ENCODE data around the gene TCF25.
"Not testable (repeated sequence)": the region's sequence is repeated elsewhere in the genome, so short reads cannot be mapped to it uniquely, and the experiment has no call there.

Gene TCF25

DNA sequence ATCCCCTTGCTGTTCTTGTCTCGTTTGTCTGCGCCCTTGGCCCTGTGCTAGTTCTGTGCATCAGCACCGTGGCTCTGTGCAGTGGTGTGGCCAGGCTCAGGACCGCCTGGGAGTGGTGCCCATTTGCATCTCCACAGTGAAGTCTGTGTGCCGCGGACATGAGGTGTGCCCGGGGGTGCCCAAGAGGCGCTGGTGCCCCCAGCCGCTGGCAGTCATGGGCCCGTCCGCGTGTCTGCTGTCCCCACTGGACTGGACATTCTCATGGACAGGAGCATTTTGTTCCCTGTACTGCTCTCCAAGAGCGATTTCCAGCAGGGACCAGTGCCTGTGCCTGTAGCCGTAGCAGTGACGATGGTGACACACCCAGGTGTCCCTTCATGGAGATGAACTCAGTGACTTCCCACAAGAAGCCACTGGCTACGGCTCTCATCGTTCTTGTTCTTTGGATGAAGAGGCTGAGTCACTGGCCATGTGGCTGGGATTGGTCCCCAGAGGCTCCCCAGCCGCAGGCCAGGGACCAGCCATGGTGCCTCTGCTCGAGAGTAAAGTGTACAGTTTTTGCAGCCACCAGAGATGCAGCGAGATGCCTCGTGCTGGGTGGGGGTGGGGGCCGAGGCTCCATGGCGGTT lies 32.2 kb downstream of the TCF25 start:
- no peak for DNase-seq

DNA sequence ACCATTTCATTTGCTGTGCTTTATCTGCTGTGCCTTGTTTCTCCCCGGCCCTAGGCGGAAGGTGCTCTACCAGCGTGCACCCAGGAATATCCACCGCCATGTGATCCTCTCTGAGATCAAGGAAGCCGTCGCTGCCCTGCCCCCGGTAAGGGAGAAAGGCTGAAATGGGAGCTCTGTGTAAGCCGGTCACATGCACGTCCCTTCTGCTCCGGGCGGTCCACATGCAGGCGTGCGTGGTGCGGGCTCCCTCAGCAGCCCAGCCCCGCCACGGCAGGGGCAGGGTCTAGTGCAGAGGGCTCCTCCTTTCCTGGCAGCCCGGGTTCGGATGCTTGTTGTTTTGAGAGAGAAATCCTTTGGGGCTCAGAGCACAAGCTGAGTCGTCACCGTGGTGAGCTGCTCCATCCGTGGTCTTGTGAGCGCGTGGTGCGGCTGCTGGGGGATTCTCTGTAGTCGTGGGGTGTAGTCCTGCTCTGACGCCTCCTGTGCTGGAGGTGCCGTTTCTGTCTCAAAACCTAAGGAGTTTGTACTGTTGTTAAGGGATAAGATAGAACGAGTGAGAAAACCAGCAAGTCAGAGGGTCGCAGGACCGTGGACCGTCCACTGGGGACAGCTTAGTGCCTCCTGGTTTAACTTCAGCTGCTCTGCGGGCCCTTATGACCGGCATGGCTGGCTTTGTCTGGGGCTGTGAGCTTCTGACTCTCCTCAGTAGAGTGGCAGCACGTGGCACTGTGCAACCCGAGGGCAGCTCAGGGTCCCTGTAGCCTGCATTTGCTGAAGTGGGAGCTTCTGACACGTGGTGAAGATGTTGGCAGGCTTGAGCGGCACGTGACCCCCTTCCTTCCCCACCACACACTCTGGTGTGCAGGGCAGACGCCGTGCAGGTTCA lies 33.0 kb downstream of the TCF25 start:
- DNase-seq, result no peak

DNA sequence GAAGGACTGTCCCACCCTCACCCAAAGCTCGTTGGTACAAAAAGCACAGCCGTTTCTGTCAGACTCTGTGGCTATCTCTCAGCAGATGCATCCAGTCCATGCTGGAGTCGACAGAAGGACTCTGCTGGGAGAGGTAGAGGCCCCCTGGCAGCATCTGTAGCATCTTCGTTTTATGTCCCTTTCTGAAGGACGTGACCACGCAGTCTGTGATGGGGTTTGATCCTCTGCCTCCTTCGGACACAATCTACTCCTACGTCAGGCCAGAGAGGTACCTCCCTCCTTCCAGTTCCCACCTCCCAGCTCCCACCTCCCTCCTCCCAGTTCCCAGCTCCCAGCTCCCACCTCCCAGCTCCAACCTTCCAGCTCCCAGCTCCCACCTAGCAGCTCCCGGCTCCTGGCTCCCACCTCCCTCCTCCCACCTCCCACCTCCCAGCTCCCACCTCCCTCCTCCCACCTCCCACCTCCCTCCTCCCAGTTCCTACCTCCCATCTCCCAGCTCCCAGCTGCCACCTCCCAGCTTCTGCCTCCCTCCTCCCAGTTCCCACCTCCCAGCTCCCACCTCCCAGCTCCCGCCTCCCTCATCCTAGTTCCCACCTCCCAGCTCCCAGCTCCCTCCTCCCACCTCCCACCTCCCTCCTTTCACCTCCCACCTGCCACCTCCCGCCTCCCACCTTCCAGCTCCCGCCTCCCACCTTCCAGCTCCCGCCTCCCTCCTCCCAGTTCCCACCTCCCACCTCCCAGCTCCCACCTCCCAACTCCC lies 33.8 kb downstream of the TCF25 start:
- DNase-seq, result no peak

DNA sequence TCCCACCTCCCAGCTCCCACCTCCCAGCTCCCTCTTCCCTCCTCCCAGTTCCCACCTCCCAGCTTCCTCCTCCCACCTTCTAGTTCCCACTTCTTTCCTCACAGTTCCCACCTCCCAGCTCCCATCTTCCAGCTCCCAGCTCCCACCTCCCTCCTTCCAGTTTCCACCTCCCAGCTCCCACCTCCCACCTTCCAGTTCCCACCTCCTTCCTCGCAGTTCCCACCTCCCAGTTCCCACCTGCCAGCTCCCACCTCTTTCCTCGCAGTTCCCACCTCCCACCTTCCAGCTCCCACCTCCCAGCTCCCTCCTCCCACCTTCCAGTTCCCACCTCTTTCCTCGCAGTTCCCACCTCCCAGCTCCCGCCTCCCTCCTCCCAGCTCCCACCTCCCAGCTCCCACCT lies 34.8 kb downstream of the TCF25 start:
- DNase-seq, result no peak

DNA sequence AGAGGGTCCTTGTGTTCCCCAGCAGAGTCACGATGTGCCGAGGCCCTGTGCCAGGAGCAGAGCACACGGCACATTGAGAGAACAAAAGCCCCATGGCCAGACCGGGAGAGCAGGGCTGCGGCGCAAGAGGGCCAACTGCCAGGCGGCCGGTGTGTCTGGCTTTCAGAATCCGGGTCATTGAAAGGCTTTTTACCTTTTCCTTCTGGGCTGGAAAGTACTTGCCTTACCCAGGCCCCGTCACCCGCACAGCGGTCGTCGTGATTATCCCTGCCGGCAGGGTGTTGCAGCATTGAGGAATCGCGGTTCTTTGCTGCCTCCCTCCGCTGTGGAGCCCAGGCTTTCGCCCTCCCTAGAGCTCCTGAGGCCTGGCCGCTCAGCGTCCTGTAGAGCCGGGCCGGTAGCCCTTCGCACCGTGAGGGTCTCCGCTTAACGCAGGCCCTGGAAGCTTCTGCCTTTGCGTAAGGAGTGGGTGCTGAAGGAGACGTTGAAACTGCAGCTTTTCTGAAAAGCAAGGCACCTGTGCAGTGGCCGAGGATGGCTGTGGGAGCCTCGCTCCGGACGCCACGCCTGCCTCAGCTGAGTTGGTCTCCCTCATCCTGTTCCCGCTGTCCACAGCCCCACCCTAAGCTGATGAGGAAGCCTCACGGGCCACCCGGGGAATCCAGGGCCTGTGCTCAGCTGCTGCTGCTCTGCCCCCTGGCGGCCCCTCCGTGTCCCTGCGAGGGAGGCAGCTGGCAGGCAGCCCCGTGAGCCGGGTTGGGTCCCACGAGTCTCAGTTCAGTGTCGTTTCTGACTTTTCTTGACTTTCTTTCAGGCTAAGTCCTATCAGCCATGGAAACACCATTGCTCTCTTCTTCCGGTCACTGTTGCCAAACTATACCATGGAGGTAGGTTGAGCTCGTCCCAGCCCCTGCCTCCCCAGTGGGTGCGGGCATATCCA lies 36.7 kb downstream of the TCF25 start:
- DNase-seq, result peak; percentile 54 to 67

DNA sequence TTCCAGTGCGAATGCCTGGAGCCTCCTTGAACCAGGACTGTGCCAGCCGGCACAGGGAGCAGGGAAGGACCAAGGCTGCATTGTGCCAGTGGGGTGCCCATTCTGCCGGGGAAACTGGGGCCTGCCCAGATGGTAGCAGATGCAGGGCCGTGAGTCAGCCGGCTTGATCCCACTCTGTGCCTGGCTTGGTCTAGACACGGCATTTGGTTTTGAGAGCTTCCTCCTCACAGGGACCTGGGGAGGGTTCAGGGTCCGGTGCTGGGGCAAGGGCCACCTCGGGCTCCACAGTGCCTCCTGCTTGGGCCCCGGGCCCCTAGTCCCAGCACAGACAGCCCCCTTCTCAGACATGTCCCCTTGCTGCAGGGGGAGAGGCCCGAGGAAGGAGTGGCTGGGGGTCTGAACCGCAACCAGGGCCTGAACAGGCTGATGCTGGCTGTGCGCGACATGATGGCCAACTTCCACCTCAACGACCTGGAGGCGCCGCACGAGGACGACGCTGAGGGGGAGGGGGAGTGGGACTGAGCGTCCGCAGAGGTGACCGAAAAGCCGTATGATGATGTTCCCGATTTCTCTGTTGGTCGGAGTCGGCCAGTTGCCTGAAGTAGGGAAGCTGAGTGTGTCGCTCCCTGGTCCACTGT lies 37.4 kb downstream of the TCF25 start:
- DNase-seq, result no peak

DNA sequence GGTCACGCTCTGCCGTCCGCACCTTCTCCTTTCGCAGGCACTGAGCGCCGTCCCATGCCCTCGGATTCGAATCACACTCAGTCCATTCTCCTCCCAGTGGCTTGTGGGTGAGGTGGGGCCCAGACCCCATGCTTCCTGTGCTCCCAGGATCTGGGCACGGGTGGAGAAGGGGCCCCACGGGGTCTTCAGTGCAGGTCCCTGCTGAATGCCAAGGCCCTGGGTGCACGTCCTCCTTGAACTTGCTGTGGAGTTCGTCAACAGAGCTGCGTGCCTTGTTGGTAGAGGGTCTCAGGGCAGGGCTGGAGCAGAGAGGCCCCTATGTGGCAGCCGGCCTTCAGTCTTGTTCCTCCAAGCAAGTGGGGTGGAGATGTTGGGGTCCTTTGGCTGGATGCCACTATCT lies 38.0 kb downstream of the TCF25 start:
- DNase-seq, result no peak

DNA sequence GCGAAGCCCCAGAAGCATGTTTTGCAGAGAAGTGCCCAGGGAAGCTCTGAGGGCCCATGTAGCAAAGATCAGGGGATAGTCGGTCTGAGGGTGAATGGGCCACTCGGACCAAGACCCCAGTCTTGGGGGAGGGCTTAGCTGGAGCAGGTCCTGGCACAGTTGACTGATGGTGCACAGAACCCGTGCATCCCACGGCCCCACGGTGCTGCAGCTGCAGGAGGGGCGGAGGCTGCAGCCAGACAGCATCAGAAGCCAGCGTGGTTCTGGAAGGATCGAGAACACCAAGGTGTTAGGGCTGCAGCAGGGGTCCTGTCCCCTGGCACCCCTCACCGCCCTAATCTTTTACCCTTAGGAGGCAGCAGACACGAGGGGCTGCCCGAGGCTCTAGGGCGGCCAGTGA lies 38.8 kb downstream of the TCF25 start:
- no peak for DNase-seq

DNA sequence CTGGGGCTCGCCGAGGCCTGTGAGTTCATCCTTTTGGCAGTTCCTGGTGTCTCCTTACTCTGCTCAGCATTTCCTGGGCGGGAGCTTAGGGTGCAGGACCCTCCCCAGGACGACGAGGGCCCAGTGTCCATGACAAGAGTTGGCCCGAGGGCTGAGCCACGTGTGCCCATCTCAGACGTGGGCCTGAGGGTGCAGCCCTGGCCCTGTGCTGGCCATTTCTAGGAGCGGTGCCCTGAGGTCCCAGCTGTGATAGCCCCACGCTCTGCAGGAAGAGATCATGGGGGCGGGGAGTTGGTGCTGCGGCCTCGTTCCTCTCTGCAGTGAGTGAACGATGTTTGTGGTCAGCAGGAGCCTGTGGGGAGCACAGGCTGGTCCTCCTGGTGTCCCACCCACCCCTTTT lies 39.2 kb downstream of the TCF25 start:
- DNase-seq, result no peak

DNA sequence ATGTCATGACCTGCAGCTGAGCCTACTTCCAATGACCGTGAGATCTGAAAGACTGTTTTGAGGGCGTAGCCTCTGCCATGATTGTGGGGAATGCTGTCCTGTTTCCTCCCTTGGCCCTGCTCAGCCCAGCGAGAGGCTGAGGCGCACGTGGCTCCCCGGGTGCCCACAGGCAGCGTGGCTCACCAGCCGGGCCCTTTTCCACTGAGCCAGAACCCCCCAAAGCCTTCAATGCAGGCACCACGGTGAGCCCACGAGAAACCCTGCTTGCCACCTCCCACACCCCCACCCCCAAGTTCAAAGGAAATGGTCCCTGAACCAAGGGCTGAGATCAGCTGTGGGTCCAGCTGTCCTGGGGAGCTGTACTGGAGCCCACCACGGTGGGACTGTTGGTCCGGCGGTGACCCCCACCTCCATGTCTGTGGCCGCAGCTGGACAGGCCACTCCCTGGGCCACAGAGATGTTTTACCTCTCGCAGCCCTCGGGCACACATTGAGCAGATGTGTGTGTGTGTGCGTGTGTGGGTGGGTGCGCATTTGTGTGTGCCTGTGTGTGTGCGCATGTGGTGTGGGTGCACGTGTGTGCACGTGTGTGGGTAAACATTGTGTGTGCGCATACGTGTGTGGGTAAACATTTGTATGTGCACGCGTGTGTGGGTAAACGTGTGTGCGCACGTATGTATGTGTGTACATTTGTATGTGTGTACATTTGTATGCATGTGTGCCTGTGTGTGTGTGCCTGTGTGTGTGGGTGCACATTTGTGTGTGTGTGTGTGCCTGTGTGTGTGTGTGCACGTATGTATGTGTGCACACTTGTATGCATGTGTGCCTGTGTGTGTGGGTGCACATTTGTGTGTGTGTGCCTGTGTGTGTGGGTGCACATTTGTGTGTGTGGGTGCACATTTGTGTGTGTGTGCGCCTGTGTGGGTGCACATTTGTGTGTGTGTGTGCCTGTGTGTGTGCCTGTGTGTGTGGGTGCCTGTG lies 40.3 kb downstream of the TCF25 start:
- DNase-seq, result no peak

DNA sequence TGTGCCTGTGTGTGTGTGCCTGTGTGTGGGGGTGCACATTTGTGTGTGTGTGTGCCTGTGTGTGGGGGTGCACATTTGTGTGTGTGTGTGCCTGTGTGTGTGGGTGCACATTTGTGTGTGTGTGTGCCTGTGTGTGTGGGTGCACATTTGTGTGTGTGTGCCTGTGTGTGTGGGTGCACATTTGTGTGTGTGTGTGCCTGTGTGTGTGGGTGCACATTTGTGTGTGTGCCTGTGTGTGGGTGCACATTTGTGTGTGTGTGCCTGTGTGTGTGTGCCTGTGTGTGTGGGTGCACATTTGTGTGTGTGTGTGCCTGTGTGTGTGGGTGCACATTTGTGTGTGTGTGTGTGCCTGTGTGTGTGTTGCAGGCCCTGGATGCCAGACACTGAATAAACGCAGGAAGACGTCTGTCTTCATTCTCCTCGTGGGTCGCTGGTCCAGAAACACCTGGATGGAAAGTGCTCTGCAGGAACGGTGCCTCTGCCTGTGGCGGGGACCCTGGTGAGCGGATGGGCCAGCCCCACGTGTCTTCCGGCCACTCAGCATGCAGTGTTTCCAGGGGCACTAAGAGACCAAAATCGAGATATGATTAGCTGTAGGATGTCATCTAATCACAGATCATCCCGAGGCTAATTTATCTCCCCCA lies 41.4 kb downstream of the TCF25 start:
- DNase-seq, result not testable (repeated sequence)

DNA sequence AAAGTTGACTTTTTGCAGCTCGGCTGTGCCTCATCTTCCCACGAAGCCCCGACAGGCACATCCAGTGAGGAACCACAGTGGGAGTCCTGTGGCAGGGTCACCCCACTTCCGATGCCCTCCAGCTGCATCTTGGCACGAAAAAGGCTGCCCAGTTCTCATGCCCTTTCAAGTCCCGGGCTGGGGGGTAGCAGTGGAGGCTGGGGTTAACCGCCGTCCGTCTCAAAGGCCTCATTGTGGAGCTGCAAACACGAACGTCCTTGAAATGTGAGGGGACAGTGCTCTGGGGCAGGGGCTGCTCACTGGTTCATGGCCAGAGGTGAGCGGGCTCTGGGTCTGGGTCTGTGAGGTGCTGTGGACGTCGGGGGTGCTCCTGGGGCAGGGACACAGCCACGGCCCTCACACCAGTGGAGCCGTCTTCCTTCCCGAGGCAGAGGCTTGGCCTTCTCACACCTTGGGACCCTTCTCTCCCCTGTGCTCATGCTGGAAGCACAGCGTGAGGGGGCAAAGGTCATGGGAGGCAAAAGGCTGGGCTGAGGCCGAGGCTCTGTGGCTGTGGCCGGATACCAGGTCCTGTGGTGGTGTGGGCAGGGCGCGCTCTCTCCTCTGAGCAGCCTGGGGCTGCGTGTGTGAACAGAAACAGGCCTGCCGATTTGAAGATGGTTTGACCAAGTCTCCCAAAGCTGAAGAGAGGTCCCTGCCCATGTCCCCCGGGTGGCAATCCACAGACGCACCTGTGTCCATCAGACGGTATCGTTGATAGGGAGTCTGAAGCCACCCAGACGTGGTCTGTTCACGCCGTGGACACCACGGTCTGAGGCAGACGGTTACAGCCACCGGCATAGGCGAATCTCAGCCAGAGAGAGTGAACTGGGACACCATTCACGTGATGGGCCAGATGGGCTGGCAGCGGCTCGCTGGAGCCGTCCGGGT lies 42.2 kb downstream of the TCF25 start:
- DNase-seq, result no peak

DNA sequence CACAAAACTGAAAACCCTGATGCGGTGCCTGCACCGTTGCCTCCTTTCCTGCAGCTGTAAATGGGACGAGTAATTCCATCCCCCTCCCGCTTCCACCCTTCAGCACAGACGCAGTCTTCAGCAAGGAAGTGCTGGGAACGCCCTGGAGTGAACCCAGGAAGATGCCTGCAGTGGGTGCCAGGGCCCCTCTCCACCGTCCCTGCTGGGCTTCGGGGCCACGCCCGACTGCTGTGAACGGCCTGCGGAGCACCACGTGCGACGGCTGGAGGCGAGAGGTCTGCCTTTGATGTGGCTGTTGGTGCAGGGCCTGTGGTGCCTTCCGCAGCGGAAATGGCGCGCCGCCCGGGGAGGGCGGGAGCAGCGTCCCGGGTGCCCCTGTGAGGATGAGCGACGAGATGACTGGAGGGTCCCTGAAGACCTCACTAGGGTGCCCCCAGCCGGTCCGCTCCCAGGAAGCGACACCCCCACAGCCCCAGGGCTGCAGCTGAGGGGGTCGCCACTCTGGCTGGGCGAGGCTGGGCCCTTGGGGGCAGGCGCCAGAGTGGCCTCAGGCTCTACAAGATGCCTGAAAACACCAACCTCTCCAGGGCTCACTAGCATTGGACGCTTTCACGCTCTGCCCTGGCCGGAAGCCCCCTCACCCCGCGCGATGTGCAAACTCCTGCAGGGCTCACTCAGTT lies 44.5 kb downstream of the TCF25 start:
- peak; percentile 52 to 58 for DNase-seq

DNA sequence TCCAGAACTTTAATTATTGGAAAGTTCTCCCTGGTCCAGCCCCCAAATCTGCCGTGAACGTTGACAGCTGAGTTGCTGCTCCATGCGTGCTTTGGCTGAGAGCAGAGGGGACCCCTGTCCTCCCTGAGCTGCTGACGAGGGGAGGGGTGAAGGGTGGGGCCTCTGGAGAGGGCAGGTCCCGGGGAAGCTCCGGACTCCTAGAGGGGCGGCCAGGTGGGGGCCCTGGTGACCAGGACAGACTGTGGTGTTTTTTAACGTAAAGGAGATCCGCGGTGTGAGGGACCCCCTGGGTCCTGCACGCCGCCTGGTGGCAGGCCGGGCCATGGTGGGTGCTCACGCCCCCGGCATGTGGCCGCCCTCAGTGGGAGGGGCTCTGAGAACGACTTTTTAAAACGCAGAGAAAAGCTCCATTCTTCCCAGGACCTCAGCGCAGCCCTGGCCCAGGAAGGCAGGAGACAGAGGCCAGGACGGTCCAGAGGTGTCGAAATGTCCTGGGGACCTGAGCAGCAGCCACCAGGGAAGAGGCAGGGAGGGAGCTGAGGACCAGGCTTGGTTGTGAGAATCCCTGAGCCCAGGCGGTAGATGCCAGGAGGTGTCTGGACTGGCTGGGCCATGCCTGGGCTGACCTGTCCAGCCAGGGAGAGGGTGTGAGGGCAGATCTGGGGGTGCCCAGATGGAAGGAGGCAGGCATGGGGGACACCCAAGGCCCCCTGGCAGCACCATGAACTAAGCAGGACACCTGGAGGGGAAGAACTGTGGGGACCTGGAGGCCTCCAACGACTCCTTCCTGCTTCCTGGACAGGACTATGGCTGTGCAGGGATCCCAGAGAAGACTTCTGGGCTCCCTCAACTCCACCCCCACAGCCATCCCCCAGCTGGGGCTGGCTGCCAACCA lies 45.3 kb downstream of the TCF25 start, which contains the start of gene MC1R:
MC1R (plus strand) TSS at position 410 of the 895 bp plus-strand sequence; CDS start at position 807, 397 bp downstream.
- peak in 1 of 2 experiments; percentile 10 for DNase-seq

DNA sequence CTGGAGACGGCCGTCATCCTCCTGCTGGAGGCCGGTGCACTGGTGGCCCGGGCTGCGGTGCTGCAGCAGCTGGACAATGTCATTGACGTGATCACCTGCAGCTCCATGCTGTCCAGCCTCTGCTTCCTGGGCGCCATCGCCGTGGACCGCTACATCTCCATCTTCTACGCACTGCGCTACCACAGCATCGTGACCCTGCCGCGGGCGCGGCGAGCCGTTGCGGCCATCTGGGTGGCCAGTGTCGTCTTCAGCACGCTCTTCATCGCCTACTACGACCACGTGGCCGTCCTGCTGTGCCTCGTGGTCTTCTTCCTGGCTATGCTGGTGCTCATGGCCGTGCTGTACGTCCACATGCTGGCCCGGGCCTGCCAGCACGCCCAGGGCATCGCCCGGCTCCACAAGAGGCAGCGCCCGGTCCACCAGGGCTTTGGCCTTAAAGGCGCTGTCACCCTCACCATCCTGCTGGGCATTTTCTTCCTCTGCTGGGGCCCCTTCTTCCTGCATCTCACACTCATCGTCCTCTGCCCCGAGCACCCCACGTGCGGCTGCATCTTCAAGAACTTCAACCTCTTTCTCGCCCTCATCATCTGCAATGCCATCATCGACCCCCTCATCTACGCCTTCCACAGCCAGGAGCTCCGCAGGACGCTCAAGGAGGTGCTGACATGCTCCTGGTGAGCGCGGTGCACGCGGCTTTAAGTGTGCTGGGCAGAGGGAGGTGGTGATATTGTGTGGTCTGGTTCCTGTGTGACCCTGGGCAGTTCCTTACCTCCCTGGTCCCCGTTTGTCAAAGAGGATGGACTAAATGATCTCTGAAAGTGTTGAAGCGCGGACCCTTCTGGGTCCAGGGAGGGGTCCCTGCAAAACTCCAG lies 46.4 kb downstream of the TCF25 start:
- no peak for DNase-seq

DNA sequence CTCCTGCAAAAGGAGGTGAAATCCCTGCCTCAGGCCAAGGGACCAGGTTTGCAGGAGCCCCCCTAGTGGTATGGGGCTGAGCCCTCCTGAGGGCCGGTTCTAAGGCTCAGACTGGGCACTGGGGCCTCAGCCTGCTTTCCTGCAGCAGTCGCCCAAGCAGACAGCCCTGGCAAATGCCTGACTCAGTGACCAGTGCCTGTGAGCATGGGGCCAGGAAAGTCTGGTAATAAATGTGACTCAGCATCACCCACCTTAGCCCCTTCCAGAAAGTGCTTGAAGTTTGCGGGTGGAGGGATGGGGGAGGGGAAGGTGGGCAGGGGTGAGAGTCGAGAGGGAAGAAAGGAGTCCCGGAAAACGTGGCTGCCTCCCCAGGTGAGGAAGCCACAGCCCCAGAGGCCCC lies 47.3 kb downstream of the TCF25 start:
- DNase-seq, result no peak
